ENCODE measurements around the gene SLC22A16. TPM values are rescaled to one million over a fixed set of nuclear protein-coding genes. Genes with fewer than 3 reads are reported as not detected.

Gene SLC22A16
- total RNA-seq, 2 experiments from 2014 or later = not detected

- intact Hi-C loops (cut with micrococcal nuclease) = no loop called here
- no peak overlapping the region for H3K4me3 Mint-ChIP-seq
- CTCF ChIA-PET = no interaction called here
These were observed 7.9 kb upstream of the SLC22A16 start for GRCh38 chr6:110484321-110484720.

GRCh38 chr6:110482774-110483400 is 6.5 kb upstream of the SLC22A16 start:
- Mint-ChIP-seq H3K27ac (no peak overlapping the region), H3K36me3 (no peaks in the 10 kb centered on the region), H3K4me3 (no peak overlapping the region), H3K9me3 (peaks cover 3% of the 10 kb centered on the region), H3K4me1 (ENCODE audit: low read depth) (no peaks in the 10 kb centered on the region), H3K27me3 (peaks cover 22% of the 10 kb centered on the region)
- ChIA-PET POLR2A (no interaction called here), CTCF (no interaction called here)
- intact Hi-C loops (cut with micrococcal nuclease) = no loop called here
- no peak for DNase-seq

More at GRCh38 chr6:110484321-110484720, 7.9 kb upstream of the SLC22A16 start:
- no peak for DNase-seq
- no peaks in the 10 kb centered on the region for H3K36me3 Mint-ChIP-seq
- H3K4me1 Mint-ChIP-seq (ENCODE audit: low read depth) = no peaks in the 10 kb centered on the region
- POLR2A ChIA-PET = no interaction called here
- H3K9me3 Mint-ChIP-seq = peaks cover 3% of the 10 kb centered on the region
- H3K27ac Mint-ChIP-seq = no peak overlapping the region
- peaks cover 18% of the 10 kb centered on the region for H3K27me3 Mint-ChIP-seq

- no peak overlapping the region for H3K27ac Mint-ChIP-seq
- ChIA-PET CTCF (no interaction called here), POLR2A (no interaction called here)
- H3K36me3 Mint-ChIP-seq = no peaks in the 10 kb centered on the region
- no peak for DNase-seq
- intact Hi-C loops (cut with micrococcal nuclease) = no loop called here
- H3K27me3 Mint-ChIP-seq = peaks cover 22% of the 10 kb centered on the region
- H3K4me3 Mint-ChIP-seq = no peak overlapping the region
- peaks cover 3% of the 10 kb centered on the region for H3K9me3 Mint-ChIP-seq
- peaks cover 2% of the 10 kb centered on the region for H3K4me1 Mint-ChIP-seq (ENCODE audit: low read depth)
These were observed 4.7 kb upstream of the SLC22A16 start for GRCh38 chr6:110481081-110481480.

GRCh38 chr6:110475066-110475653 is 1.3 kb downstream of the SLC22A16 start:
- no peak overlapping the region for H3K27ac Mint-ChIP-seq
- intact Hi-C loops (cut with micrococcal nuclease) = no loop called here

GRCh38 chr6:110474500-110474899 is 1.9 kb downstream of the SLC22A16 start:
- CTCF ChIA-PET = no interaction called here
- H3K9me3 Mint-ChIP-seq = no peaks in the 10 kb centered on the region
- H3K36me3 Mint-ChIP-seq = no peaks in the 10 kb centered on the region
- no peak for DNase-seq
- H3K27me3 Mint-ChIP-seq = peaks cover 35% of the 10 kb centered on the region
- intact Hi-C loops (cut with micrococcal nuclease) = no loop called here
- H3K4me1 Mint-ChIP-seq (ENCODE audit: low read depth) = peaks cover 11% of the 10 kb centered on the region
- POLR2A ChIA-PET = no interaction called here
- H3K27ac Mint-ChIP-seq = no peak overlapping the region
- no peak overlapping the region for H3K4me3 Mint-ChIP-seq

More at GRCh38 chr6:110475066-110475653, 1.3 kb downstream of the SLC22A16 start:
- H3K9me3 Mint-ChIP-seq = no peaks in the 10 kb centered on the region
- CTCF ChIA-PET = no interaction called here
- POLR2A ChIA-PET = no interaction called here
- H3K27me3 Mint-ChIP-seq = peaks cover 35% of the 10 kb centered on the region
- no peak for DNase-seq
- H3K4me1 Mint-ChIP-seq (ENCODE audit: low read depth) = peaks cover 11% of the 10 kb centered on the region
- H3K4me3 Mint-ChIP-seq = no peak overlapping the region
- H3K36me3 Mint-ChIP-seq = no peaks in the 10 kb centered on the region

- no peaks in the 10 kb centered on the region for H3K9me3 Mint-ChIP-seq
- no peak overlapping the region for H3K27ac Mint-ChIP-seq
- H3K4me3 Mint-ChIP-seq = no peak overlapping the region
- intact Hi-C loops (cut with micrococcal nuclease) = no loop called here
- H3K36me3 Mint-ChIP-seq = no peaks in the 10 kb centered on the region
- DNase-seq = no peak
- H3K4me1 Mint-ChIP-seq (ENCODE audit: low read depth) = peaks cover 11% of the 10 kb centered on the region
- ChIA-PET POLR2A (no interaction called here), CTCF (no interaction called here)
- H3K27me3 Mint-ChIP-seq = peaks cover 29% of the 10 kb centered on the region
These were observed 3.7 kb downstream of the SLC22A16 start for GRCh38 chr6:110472739-110473138.

GRCh38 chr6:110471726-110472365 is 4.6 kb downstream of the SLC22A16 start:
- H3K4me3 Mint-ChIP-seq = no peak overlapping the region
- H3K9me3 Mint-ChIP-seq = no peaks in the 10 kb centered on the region
- ChIA-PET POLR2A (no interaction called here), CTCF (interaction anchor here (0.5 kb wide), 1 partner anchor 570 kb away, joined by 3 read pairs; no protein-coding TSS in a partner anchor)
- peaks cover 11% of the 10 kb centered on the region for H3K4me1 Mint-ChIP-seq (ENCODE audit: low read depth)
- H3K36me3 Mint-ChIP-seq = no peaks in the 10 kb centered on the region
- no peak overlapping the region for H3K27ac Mint-ChIP-seq
- intact Hi-C loops (cut with micrococcal nuclease) = no loop called here
- peaks cover 27% of the 10 kb centered on the region for H3K27me3 Mint-ChIP-seq
- DNase-seq = no peak

GRCh38 chr6:110468731-110469130 is 7.7 kb downstream of the SLC22A16 start:
- no peak overlapping the region for H3K4me3 Mint-ChIP-seq
- POLR2A ChIA-PET = no interaction called here
- CTCF ChIA-PET = no interaction called here
- H3K36me3 Mint-ChIP-seq = no peaks in the 10 kb centered on the region
- peaks cover 6% of the 10 kb centered on the region for H3K27me3 Mint-ChIP-seq
- no peak for DNase-seq
- H3K4me1 Mint-ChIP-seq (ENCODE audit: low read depth) = no peaks in the 10 kb centered on the region
- H3K9me3 Mint-ChIP-seq = peaks cover 3% of the 10 kb centered on the region
- H3K27ac Mint-ChIP-seq = no peak overlapping the region
- intact Hi-C loops (cut with micrococcal nuclease) = no loop called here

GRCh38 chr6:110467566-110468140 is 8.8 kb downstream of the SLC22A16 start:
- H3K36me3 Mint-ChIP-seq = no peaks in the 10 kb centered on the region
- H3K27ac Mint-ChIP-seq = no peak overlapping the region
- intact Hi-C loops (cut with micrococcal nuclease) = no loop called here
- ChIA-PET POLR2A (no interaction called here), CTCF (interaction anchor here (0.6 kb wide), 1 partner anchor 150 kb away, joined by 3 read pairs; no protein-coding TSS in a partner anchor)
- DNase-seq = no peak
- H3K9me3 Mint-ChIP-seq = peaks cover 14% of the 10 kb centered on the region
- H3K4me1 Mint-ChIP-seq (ENCODE audit: low read depth) = no peaks in the 10 kb centered on the region
- peaks cover 4% of the 10 kb centered on the region for H3K27me3 Mint-ChIP-seq
- H3K4me3 Mint-ChIP-seq = no peak overlapping the region

GRCh38 chr6:110462884-110463481 is 13.4 kb downstream of the SLC22A16 start:
- POLR2A ChIA-PET = no interaction called here
- intact Hi-C loops (cut with micrococcal nuclease) = no loop called here
- no peak for DNase-seq
- H3K27me3 Mint-ChIP-seq = peaks cover 2% of the 10 kb centered on the region
- peaks cover 2% of the 10 kb centered on the region for H3K36me3 Mint-ChIP-seq
- no peaks in the 10 kb centered on the region for H3K4me1 Mint-ChIP-seq (ENCODE audit: low read depth)
- CTCF ChIA-PET = no interaction called here
- peaks cover 27% of the 10 kb centered on the region for H3K9me3 Mint-ChIP-seq
- no peak overlapping the region for H3K4me3 Mint-ChIP-seq
- no peak overlapping the region for H3K27ac Mint-ChIP-seq

GRCh38 chr6:110461376-110461775 is 15.0 kb downstream of the SLC22A16 start:
- H3K9me3 Mint-ChIP-seq = peaks cover 27% of the 10 kb centered on the region
- no peak for DNase-seq
- CTCF ChIA-PET = no interaction called here
- H3K4me1 Mint-ChIP-seq (ENCODE audit: low read depth) = no peaks in the 10 kb centered on the region
- intact Hi-C loops (cut with micrococcal nuclease) = no loop called here
- H3K4me3 Mint-ChIP-seq = no peak overlapping the region
- peaks cover 6% of the 10 kb centered on the region for H3K27me3 Mint-ChIP-seq
- POLR2A ChIA-PET = no interaction called here
- peaks cover 2% of the 10 kb centered on the region for H3K36me3 Mint-ChIP-seq
- H3K27ac Mint-ChIP-seq = no peak overlapping the region

- CTCF ChIA-PET = no interaction called here
These were observed 17.3 kb downstream of the SLC22A16 start for GRCh38 chr6:110459137-110459536.

More at GRCh38 chr6:110459137-110459536, 17.3 kb downstream of the SLC22A16 start:
- DNase-seq = no peak
- no peaks in the 10 kb centered on the region for H3K4me1 Mint-ChIP-seq (ENCODE audit: low read depth)
- H3K36me3 Mint-ChIP-seq = peaks cover 2% of the 10 kb centered on the region
- H3K4me3 Mint-ChIP-seq = no peak overlapping the region
- no peak overlapping the region for H3K27ac Mint-ChIP-seq
- POLR2A ChIA-PET = no interaction called here
- H3K27me3 Mint-ChIP-seq = peaks cover 5% of the 10 kb centered on the region
- peaks cover 27% of the 10 kb centered on the region for H3K9me3 Mint-ChIP-seq
- intact Hi-C loops (cut with micrococcal nuclease) = no loop called here
